ENCODE measurements around the gene LBP.
"Not testable (repeated sequence)": the region's sequence is repeated elsewhere in the genome, so short reads cannot be mapped to it uniquely, and the experiment has no call there.

The LBP gene

DNA sequence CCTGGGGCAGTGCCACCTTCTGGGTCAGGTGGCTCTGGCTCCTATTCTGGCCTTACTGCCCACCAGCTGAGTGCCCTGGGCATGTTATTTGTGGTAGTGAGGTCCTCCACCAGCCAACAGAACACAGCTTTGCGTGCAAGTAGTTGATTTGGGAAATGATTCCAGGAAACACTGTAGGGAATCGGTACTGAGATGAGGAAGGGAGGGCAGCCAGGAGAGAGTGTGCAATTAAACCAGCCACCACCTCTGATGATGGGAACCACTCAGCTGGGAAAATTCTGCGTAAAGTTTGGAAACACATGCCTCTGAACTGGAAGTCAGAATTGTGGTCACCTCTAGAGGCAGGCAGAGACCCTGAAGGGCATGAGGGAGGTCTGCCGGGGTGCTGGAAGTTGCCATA, 459 bp downstream of the LBP start:
- DNase-seq (ENCODE audit: insufficient read length, low spot score) (no peak), FAIRE-seq (no peak)

DNA sequence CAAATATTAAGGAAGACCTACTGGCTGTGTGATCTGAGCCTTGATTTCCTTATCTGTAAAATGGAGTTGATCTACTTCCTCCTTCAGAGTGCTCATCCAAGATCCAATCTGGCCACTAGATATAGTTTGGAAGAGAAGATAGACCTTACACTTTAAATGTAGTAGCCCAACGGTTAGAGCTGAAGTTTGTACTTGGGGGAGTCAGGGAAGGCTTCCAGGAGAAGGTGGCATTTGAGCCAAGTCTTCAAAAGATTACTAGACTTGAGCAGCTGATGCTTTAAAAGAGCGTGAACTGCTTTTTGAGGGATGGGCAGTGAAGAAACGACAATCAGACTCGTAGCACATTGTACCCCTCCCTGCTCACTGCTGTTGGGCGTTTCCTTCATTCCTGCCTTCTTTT, 3.6 kb downstream of the LBP start:
- no peak for FAIRE-seq

GRCh38 chr20:38350879-38351775, 4.8 kb downstream of the LBP start:
- FAIRE-seq, result no peak
- DNase-seq (ENCODE audit: insufficient read length, low spot score), result no peak

More for the DNA sequence above, 3.6 kb downstream of the LBP start:
- no peak for DNase-seq (ENCODE audit: insufficient read length, low spot score)

- no peak for DNase-seq (ENCODE audit: insufficient read length, low spot score)
- no peak for FAIRE-seq
These were observed 7.0 kb downstream of the LBP start for GRCh38 chr20:38353316-38353715.

GRCh38 chr20:38354227-38354626, 7.9 kb downstream of the LBP start:
- FAIRE-seq (no peak), DNase-seq (ENCODE audit: insufficient read length, low spot score) (no peak)

DNA sequence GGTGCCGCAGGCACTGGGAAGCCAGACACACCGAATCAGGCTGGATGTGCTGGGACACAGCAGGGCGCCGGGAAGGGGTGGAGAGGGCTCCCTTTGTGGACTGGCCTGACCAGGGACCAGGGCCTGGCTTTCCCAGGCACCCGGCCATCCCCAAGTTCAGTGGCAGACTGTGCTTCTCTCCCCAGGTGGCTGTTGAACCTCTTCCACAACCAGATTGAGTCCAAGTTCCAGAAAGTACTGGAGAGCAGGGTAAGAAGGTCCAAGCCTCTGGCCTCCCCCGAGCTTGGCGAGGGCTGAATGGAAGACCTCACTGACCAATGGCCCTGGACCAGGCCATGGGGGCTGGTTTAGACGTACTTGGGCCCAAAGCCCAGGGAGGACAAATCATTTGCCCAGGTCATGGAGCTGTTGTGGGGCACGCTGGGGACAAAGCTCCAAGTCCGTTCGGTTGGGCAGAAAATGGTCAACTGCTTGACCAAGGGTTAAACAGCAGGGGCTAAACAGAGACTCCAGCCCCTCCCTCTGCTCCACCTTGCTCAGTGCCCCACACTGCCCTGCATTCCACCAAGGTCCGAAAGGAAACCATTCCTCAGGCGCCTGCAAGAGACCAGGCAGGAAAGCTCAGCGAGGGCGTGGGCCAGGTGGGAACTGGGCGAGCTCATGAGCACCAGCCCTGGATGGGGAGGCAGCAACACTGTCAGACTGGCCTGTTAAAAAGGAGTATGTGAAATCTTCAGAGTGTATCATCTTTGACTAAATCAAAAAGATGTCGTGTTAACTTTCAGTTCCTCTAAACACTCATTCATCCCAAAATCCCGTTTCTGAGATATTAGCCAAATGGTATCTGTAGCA, 9.1 kb downstream of the LBP start:
- DNase-seq (ENCODE audit: insufficient read length, low spot score) (no peak), FAIRE-seq (no peak)

DNA sequence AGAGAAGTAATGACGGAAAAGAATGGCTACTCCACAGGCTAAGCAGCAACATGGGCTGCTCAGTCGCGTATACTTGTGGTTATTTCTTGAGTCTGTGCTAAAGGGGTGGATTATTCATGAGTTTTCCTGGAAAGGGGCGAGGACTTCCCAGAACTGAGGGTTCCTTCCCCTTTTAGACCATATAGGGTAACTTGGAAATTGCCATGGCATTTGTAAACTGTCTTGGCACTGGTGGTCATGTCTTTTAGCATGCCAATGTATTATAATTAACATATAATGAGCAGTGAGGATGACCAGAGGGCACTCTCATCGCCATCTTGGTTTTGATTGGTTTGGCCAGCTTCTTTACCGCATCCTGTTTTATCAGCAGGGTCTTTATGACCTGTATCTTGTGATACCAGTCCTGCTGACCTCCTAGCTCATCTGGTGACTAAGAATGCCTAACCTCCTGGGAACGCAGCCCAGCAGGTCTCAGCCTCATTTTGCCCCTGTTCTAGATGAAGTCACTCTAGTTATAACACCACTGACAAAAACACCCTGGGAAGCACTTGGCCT, 11.4 kb downstream of the LBP start:
- no peak for DNase-seq (ENCODE audit: insufficient read length, low spot score)
- no peak for FAIRE-seq

DNA sequence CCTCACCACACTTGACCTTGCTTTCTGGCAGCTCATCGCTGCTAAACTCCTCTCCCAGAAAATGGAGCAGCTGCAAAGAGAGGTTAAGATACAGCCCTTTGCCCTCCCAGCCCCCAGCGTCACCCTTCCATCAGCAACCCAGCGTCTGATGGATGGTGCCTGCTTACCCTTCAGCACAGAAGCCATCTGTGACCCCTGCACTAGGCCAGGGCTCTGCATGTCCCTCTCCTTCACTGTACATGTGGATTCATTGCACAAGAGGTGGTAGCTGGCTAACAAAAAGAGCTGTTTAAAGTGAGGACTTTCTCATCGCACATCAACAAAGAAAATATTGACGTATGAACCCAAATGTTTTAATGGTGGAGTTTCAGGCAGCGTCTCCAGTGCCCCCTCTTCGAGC, 12.3 kb downstream of the LBP start:
- FAIRE-seq (no peak), DNase-seq (ENCODE audit: insufficient read length, low spot score) (no peak)

DNA sequence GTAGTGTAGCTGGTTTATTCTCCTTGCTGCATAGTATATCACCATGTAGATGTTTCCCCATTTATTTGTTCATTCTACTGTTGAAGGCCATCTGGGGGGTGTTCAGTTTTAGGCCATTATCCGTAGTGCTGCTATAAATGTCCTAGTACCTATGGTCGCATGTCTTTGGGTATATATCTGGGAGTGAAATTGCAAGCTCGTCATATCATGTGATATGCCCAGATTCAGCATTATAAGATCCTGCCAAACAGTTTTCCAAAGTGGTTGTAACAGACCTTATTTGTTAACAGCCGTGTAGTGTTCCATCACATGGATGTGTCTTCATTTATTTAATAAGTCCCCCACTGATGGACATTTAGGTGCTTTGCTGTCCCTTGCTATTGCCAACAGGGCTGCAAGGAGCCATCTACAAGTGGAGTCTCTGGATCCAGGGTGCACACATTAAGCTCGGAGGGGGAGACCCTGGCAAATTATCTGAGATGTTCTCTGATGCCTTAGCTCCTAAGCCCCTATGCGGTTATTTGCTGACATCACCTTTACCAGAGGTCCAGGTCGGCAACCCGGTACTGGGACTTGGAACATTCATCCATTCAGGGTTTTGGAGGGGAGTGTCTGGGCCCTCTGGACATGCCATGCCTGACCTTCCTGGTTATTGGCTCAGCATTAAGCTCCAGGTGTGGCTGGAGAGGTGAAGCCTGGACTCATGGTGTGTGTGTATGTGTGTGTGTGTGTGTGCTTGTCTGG, 16.9 kb downstream of the LBP start:
- FAIRE-seq, result no peak
- DNase-seq (ENCODE audit: insufficient read length, low spot score), result no peak

DNA sequence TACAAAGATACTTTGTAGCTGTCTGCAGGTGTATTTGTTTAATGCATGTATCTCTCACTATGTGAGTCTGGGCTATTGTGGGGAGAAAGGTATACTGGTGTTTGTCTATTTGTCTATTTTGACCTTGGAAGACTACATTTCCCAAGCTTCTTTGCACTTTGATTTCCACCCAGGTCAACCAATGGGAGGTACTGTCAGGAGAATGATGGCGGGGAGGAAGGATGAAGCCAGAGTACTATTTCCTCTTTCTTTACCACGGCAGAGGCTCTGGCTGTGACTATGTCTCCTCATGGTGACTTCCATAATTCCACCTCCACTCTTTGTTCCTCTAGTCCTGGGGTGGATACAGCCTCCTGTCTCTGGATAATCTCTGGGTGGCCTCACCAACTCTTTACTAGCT, 23.1 kb downstream of the LBP start:
- no peak for FAIRE-seq
- no peak for DNase-seq (ENCODE audit: insufficient read length, low spot score)

DNA sequence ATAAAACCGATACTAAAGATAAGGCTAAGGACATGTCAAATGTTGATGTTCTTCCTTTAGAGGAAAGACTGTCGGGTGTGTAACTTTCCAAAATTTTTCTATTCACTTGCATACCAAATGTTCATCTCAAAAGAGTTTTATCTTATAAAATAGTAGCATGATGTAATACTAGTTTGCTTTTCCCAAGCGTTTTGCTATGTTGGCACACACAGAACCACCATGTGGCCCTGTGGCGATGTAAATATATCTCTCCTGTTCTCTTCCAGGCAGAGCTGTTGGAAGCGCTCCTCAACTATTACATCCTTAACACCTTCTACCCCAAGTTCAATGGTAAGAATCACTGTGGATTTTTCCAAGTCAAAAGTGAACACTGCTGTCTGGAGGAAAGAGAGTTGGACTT, 26.5 kb downstream of the LBP start:
- DNase-seq (ENCODE audit: insufficient read length, low spot score), result no peak
- no peak for FAIRE-seq

- FAIRE-seq, result no peak
- DNase-seq (ENCODE audit: insufficient read length, low spot score), result no peak
These were observed 27.1 kb downstream of the LBP start for GRCh38 chr20:38373231-38373867.

DNA sequence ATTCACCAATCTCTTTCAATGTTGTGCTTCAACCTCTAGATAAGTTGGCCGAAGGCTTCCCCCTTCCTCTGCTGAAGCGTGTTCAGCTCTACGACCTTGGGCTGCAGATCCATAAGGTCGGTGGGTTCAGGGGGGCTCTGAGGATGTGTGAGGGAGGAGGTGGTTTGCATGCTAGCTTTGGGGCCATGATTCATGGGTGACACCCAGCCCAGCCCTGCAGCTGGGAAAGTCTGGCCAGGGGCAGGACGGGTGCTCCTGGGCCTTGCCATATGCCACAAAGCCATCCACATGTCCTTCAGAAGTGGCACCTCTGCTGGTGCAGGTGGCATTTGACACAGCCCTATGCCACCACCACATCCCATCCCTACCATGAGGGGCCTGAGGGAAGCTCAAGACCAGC, 27.6 kb downstream of the LBP start:
- FAIRE-seq (no peak), DNase-seq (ENCODE audit: insufficient read length, low spot score) (no peak)

GRCh38 chr20:38377039-38377685, 30.9 kb downstream of the LBP start:
- no peak for DNase-seq (ENCODE audit: insufficient read length, low spot score)
- no peak for FAIRE-seq

DNA sequence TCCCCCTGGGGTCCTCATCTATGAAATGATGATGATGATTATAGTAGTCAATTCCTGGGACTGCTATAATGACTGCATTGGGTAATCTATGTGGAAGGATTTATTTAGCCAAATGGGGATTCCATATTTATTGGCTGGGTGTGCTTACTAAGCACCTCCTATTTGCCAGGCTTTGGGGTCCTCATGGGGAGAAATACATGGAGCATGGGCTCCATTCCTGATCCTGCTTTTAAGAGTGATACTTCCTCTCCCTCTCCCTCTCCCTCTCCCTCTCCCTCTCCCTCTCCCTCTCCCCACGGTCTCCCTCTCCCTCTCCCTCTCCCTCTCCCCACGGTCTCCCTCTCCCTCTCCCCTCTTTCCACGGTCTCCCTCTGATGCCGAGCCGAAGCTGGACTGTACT, 31.6 kb downstream of the LBP start:
- not testable (repeated sequence) for DNase-seq (ENCODE audit: insufficient read length, low spot score); FAIRE-seq

DNA sequence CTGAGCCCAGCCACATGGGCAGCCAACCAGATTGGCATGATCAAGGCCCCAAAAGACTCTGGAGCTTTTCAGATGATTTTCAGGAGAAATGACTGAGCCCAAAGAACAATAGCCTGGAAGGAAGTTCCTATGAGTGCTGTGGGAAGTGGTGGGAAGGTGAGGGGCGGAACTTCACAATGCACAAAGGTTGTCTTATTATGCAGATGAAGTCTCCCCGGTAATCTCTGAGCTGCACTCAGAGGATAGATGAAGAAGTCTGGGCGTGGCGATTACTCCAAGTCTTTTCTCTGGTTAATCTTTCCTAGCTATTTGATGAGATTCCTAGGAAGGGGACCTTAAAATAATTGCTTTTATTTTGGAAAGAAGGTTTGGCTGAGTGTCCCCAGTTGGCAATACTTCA, 36.9 kb downstream of the LBP start:
- FAIRE-seq (no peak), DNase-seq (ENCODE audit: insufficient read length, low spot score) (no peak)

- DNase-seq (ENCODE audit: insufficient read length, low spot score) (no peak), FAIRE-seq (no peak)
These were observed 39.7 kb downstream of the LBP start for GRCh38 chr20:38386004-38386403.

DNA sequence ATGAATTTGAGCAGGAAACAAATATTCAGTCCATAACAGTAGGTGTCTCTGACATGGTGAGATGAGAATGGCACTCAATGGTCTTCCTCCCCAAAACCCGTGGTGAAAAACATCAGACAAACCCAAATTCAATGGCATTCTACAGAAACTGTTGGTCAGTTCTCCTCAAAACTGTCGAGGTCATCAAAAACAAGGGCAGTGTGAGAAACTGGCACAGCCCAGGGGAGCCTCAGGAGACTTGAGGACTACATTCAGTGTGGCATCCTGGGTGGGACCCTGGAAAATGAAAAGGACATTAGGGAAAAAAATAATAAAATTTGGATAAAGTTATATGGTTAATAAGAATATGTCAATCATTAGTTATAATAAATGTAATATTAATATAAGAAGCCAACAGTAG, 40.6 kb downstream of the LBP start:
- FAIRE-seq, result no peak
- no peak for DNase-seq (ENCODE audit: insufficient read length, low spot score)

GRCh38 chr20:38387953-38388352, 41.7 kb downstream of the LBP start:
- DNase-seq (ENCODE audit: insufficient read length, low spot score), result no peak
- no peak for FAIRE-seq

GRCh38 chr20:38392356-38392755, 46.1 kb downstream of the LBP start:
- FAIRE-seq (no peak), DNase-seq (ENCODE audit: insufficient read length, low spot score) (no peak)
